ENCODE data around the gene MAST1.

Gene MAST1

GRCh38 chr19:12922959-12923358, 84.6 kb downstream of the MAST1 start:
- POLR2A ChIA-PET: no interaction called here
- Histone ChIP-seq H3K27ac (ENCODE audit: insufficient read depth in 1 of 2, low read depth in 1 of 2, low read length in 2 of 2, poor library complexity in 1 of 2, severe bottlenecking in 2 of 2) (no peak overlapping the region), H3K4me3 (ENCODE audit: control insufficient read depth in 1 of 7, extremely low read depth in 1 of 7, insufficient read depth in 4 of 7, low read depth in 2 of 7, low read length in 6 of 7) (no peak overlapping the region), H3K36me3 (ENCODE audit: control insufficient read depth in 4 of 4, insufficient read depth in 4 of 4, low read length in 3 of 4) (peaks cover 15 to 49% (median 40%) of the 10 kb centered on the region in 4 experiments), H3K4me1 (ENCODE audit: control extremely low read depth in 1 of 4, control insufficient read depth in 4 of 4, insufficient read depth in 4 of 4, low read length in 3 of 4) (peaks cover 0 to 11% (median 6%) of the 10 kb centered on the region in 4 experiments), H3K9me3 (ENCODE audit: control extremely low read depth in 1 of 5, control insufficient read depth in 4 of 5, insufficient read depth in 2 of 5, low read depth in 1 of 5, low read length in 4 of 5) (no peaks in the 10 kb centered on the region), H3K27me3 (replicated peaks in 2 of 5; ENCODE audit: control insufficient read depth in 4 of 5, insufficient read depth in 5 of 5, low read length in 4 of 5) (no peaks in the 10 kb centered on the region)
- DNase-seq: no peak
- CTCF ChIA-PET: no interaction called here
- 89% methylated on average over 4 of the region's 4 CpGs for WGBS (ENCODE audit: insufficient coverage)

Data from common myeloid progenitor, CD34-positive (primary cell).